Left renal pelvis (tissue), 4 donors: Measurements from ENCODE around the gene IFT22. TPM values are rescaled to one million over a fixed set of nuclear protein-coding genes. Genes with fewer than 3 reads are reported as not detected.
A peak's percentile ranks its signal among the peaks of the same experiment; 100 is the strongest.
"Not testable (repeated sequence)": the region's sequence is repeated elsewhere in the genome, so short reads cannot be mapped to it uniquely, and the experiment has no call there.

Experiments
- DNase-seq, 4 donors: peaks; one replicate each; pipeline ENCODE4 v3.0.0-alpha.2; 2013; ENCODE audit warnings: low read depth in 4 of 4, low spot score in 3 of 4
- polyA plus RNA-seq, 4 donors: library from polyadenylated mRNA; unstranded; fragments of 120-200 nt; gene quantifications; one replicate each; pipeline ENCODE4 v1.2.1, GENCODE V29; 2013; ENCODE audit not compliant: insufficient read length in 4 of 4

Gene IFT22
- polyA plus RNA-seq, 4 donors: 46.3 to 79.0 (median 71.8) TPM

DNA sequence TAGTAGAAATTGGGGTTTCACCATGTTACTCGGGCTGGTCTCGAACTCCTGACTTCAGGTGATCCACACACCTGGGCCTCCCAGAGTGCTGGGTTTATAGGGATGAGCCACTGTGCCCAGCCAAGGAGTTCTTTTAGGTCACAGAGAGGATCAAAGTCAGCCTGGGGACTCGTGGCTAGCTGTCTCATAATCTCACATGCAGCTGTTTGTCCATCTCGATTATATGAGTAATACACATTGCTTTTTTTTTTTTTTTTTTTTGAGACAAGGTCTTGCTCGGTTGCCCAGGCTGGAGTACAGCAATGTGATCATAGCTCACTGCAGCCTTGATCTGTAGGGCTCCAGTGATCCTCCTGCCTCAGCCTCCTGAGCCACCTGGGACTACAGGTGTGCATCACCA, 2.2 kb downstream of the IFT22 start:
- DNase-seq: no peak

DNA sequence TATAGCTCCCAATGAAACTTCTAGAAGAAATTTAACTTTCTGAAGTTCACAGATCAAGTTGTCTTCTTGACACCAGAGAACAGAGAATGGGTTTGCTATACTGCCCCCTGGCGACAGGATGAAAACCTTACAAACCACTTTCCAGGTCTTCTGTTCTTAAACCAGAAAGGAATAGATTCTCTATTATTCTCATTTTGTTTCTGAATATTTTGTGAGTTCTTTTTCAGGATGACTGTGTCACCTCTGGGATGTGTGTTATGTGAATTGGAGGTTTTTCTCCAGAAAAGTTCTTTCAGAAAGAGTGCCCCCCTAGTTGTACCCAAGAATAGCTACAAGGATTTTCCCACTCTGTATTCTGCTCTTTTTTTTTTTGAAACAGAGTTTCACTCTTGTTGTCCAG, 6.3 kb downstream of the IFT22 start:
- no peak for DNase-seq

DNA sequence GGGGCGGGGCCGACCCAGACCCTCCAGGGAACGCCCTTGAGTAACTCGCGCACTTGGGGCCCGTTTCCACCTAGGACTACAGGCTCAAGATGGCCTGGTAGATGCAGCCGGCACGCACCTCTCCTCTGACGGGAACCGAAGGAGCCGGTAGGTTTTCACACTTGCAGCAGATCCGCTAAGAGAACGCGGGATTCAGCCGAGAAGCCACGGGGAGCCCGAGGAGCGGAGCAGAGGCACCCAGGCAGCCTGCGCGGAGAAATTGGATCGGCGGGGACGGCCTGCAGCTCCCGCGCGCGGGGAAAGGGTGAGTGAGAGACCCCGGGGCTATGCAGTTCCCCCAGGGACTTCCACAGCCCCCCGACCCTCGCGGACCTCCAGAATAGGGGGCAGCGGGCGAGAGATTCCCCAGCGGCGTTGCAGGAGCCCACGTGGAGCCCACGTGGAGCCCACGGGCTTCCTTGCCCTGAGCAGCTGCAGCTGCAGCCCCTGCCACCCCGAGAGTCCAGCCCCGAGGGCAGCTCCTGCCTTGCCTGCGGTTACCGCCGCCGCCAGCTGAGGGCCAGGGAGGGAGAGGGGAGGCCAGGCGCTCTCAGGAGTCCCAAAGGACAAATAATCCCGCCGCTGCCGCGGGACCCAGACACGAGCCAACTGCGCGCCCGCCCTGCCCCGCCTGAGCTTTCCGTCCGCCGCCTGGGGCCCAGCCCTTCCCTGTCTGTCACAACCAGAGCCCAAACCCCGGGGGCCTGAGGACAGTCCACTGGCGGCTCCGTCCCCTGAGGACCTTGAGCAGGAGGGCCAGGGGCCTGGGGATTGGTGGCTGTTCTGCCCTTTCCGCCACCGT, 13.1 kb downstream of the IFT22 start:
- DNase-seq: peak in 2 of 4 donors; percentile 34 to 48

DNA sequence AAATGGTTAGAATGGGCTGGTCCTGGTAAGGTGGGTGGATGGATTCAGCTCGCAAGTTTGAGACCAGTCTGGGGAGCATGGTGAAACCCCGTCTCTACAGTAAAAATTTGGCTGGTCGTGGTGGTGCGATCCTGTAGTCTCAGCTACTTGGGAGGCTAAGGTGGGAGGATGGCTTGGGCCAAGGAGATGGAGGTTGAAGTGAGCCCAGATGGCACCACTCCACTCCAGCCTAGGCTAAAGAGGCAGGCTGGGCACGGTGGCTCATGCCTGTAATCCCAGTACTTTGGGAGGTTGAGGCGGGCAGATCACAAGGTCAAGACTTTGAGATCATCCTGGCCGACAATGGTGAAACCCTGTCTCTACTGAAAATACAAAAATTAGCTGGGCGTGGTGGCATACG, 15.3 kb downstream of the IFT22 start:
- DNase-seq: no peak

DNA sequence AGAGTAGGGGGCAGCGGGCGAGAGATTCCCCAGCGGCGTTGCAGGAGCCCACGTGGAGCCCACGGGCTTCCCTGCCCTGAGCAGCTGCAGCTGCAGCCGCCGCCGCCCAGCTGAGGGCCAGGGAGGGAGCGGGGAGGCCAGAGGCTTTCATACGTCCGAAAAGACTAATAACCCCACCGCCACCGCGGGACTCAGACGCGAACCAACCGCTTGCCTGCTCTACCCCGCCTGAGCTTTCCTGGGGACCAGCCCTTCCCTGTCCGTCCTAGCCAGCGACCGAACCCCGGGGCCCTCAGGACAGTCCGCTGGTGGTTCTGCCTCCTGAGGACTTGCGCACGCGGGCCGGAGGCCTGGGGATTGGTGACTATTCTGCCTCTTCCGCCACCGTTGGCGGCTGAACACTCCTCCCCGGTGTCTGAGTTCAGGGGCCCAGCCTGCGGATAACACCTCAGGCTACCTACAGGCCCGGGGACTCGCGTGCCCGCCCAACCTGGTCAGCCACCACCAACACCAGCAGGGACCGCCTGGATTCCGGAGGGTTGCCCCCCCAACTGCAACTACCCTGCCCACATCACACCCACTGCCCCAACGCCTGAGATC, 18.4 kb downstream of the IFT22 start:
- DNase-seq: no peak

DNA sequence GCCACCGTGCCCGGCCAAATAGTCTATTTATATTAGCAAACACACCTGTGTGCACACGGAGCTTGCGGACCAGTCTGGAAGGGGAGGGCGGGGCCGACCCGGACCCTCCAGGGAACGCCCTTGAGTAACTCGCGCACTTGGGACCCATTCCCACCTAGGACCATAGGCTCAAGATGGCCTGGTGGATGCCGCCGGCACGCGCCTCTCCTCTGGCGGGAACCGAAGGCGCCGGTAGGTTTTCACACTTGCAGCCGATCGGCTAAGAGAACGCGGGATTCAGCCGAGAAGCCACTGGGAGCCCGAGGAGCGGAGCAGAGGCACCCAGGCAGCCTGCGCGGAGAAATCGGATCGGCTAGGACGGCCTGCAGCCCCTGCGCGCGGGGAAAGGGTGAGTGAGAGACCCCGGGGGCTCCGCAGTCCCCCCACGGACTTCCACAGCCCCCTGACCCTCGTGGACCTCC, 18.9 kb downstream of the IFT22 start:
- DNase-seq: no peak

DNA sequence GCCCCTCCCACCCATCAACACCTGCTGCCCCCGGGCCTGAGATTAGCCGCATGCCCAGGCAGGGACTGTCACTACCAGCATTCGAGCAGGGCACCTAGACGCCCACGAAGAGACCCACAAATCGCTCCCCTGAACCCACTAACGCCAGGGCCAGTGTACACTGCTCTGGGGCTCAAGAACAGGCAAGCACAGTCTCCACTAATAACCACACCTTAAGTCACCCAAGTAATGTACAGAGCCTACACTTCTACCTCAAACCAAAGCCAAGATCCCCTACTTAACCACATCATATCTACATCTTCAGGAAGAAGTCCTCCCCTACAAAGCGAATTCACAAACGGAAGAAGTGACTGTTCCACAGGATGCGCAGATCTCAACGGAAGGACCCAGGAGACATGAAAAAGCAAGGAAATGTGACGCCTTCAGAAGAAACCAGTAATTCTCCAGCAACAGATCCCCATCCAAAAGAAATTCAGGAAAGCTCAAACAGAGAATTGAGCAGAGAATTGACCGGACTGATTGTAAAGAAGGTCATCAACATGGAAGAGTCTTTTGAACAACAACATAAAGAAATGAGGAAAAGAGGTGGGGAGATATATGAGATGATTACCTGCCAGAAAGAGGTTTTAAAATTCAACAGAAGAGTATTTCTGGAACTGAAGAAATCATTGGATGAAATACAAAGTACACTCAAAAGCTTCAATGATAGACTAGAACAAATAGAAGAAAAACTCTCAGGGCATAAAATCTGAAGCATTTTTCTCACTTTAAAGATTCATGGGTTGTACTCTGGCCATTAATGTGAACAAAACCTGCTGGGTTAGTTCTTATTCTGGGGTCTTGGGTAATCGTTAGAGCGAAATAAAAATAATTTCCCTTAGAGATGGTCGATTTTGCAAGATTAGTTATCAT, 20.9 kb downstream of the IFT22 start:
- DNase-seq: no peak

DNA sequence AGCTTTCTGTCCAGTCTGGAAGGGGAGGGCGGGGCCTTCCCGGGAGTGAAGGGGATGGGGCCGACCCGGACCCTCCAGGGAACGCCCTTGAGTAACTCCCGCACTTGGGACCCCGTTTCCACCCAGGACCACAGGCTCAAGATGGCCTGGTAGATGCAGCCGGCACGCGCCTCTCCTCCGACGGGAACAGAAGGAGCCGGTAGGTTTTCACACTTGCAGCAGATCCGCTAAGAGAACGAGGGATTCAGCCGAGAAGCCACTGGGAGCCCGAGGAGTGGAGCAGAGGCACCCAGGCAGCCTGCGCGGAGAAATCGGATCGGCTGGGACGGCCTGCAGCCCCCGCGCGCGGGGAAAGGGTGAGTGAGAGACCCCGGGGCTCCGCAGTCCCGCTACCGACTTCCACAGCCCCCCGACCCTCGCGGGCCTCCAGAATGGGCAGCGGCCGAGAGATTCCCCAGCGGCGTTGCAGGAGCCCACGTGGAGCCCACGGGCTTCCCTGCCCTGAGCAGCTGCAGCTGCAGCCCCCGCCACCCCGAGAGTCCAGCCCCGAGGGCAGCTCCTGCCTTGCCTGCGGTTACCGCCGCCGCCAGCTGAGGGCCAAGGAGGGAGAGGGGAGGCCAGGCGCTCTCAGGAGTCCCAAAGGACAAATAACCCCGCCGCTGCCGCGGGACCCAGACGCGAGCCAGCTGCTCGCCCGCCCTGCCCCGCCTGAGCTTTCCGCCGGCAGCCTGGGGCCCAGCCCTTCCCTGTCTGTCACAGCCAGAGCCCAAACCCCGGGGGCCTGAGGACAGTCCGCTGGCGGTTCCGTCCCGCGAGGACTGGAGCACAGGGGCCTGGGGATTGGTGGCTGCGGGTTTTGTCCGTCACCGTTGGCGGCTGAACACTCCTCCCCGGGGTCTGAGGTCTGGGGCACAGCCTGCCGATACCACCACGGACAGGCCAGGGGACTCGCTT, 21.8 kb downstream of the IFT22 start:
- DNase-seq: no peak

DNA sequence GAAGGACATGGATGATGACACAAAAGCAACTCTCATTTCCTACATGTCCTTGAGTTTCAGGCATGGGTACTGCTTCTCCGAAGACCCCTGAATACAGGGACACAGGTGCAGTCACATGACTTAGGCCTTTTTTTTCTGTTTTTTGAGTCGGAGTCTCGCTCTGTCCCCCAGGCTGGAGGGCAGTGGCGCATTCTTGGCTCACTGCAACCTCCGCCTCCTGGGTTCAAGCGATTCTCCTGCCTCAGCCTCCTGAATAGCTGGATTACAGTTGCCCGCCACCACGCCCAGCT, 26.8 kb downstream of the IFT22 start:
- no peak for DNase-seq

DNA sequence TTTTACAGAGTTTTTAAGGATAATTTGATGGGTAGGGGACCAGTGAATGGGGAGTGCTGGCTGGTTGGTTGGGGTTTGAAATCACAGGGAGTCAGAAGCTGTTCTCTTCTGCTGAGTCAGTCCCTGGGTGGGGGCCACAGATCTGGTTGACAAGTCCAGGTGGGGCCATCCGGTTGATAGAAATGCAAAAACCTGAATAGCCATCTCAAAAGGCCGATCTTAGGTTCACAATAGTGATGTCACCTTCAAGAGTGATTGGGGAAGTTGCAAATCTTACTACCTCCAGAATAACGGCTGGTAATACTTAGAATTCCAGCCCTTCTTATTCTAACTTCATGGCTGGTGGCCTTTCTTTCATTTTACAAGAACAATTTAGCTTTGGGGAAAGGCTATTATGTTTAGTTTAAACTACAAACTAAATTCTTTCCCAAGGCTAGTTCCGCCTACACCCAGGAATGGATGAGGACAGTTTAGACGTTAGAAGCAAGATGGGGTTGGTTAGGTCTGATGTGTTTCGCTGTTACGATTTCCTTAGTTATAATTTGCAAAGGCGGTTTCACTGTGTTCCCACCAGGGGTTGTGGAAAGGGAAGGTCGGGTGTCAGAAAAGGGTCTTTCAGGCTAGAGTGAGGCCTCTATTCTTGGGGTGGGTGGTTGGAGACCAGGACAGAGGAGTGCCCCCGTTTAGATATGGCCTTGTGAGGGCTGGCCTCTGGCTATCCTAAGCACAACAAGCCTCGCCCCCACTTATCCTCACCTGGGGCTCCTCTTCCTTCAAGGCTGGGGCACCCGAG, 27.4 kb downstream of the IFT22 start:
- DNase-seq: no peak

DNA sequence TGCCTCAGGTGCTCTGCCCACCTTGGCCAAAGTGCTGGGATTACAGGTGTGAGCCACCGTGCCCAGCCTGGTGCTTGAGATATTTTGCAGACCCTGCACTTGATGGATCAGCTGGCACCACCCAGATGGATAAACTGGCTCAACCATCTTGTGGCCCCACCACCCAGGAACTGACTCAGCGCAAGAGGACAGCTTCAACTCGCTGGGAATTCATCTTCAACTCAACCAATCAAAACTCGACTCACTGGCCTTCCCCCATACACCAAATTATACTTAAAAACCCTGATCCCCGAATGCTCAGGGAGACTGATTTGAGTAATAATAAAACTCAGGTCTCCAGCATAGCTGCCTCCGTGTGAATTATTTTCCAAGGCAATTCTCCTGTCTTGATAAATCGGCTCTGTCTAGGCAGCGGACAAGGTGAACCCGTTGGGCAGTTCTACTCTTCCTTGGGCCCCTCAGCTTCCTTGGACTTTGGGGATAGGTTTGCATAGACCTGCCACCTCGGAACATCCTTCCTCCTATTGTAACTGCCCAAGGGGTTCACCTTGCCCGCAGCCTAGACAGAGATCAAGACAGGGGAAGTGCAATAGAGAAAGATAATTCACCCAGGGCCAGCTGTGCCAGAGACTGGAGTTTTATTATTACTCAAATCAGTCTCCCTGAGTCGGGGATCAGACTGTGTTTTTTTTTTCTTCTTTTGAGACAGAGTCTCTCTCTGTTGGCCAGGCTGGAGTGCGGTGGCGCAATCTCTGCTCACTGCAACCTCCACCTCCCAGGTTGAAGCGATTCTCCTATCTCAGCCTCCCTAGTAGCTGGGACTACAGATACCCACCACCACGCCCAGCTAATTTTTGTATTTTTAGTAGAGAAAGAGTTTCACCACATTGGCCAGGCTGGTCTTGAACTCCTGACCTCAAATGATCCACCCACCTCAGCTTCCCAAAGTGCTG, 28.3 kb downstream of the IFT22 start:
- not testable (repeated sequence) for DNase-seq

DNA sequence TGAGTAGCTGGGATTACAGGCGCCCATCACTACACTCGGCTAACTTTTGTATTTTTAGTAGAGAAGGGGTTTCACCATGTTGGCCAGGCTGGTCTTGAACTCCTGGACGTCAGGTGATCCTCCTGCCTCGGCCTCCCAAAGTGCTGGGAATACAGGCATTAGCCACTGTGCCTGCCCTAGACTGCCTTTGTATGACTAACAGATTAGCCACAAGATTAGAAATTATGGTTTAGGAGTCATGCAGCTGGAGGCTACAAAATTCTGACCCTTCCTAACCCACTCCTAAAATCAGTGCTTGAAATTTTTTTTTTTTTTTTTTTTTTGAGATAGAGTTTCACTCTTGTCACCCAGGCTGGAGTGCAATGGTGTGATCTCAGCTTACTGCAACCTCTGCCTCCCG, 29.0 kb downstream of the IFT22 start:
- not testable (repeated sequence) for DNase-seq

DNA sequence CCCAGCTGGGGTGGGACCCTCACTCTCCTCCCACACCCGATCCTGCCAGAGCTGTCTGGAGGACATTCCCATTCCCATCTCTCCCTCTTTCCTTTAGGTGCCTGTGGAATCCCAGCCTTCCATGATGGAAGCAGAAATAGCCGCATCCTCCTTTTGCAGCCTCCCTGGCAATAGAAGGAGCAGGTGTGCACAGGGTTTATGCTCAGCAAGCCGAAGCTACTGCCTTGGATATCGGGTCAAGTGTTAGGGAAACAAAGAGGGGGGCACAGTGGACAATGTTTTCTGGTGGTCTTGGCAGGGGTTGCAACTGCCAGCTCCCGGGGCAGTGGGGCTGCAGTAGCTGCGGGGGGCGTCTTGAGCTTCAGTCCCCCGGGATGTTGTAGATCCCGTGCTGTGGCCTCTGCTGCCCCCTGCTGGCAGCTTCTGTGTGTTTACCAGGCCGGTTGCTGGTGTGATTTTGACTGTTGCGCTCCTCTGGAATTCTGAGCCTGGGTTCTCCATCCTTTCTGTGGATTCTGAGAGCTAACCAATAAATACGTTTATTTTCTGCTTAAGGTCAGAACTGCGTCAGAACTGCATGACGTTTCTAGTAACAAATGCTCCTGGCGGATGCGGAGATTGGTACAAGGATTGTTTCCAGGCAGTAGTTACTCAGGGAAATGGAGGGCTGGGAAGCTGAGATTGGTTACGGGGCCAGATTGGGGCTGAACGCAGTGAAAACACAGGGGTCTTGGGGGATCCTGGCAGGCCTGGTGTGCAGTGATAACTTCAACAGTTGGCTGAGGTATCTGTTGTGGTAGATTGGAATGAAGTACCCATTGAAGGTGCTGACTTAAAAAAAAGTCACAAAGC, 31.2 kb downstream of the IFT22 start:
- not testable (repeated sequence) for DNase-seq

DNA sequence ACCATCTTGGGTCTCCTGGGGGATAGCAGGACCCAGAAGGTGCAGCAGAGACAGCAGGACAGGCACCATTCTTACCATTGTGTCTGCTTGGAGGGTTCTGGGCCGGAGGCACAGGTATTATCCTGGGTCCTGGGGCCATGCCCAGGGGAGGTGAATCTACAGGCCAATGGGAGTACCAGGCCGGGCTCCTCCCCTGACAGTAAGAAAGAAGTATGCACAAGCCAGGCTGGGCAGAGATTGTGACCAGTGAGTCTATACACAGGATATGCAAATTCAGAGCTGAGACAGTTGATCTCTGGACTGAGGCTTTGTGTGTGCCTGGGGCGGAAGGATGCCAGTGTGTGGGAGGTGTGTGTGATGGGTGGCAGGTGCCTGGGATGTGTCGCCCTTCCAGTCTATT, 31.9 kb downstream of the IFT22 start:
- not testable (repeated sequence) for DNase-seq

DNA sequence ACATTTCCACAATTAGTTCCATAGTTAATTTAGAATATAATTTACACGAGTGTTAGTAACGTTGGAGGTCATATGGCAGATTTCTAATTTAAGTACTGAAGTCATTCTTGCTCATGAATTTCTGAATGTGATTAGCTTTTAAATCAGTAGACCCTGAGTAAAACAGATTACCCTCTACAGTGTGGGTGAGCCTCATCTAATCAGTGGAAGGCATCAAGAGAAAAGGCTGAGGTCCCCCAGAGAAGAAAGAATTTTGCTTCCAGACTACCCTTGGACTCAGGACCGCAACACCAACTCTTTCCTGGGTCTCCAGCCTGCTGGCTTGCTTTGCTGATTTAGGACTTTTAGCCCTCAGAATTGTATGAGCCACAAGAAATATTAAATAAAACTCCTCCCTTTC, 33.2 kb downstream of the IFT22 start:
- no peak for DNase-seq

DNA sequence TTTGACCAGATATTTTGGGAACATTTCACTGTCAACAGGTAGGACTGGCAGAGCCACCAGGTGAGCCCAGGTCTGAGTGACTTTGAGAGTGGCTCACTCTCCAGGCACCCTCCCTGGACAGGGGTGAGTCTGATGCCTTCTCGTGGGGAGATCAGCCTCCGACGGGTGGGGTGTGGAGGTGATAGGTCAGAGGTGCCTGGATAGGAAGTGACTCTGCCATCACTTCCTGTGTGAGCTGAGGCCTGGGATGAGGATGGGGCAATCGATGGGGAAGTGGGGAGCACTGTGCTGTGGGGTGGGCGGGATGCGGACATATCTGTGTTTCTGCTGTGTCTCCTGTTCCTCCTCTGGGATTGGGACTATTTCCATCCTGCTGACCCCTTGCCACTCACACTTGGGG, 34.6 kb downstream of the IFT22 start:
- DNase-seq: no peak

DNA sequence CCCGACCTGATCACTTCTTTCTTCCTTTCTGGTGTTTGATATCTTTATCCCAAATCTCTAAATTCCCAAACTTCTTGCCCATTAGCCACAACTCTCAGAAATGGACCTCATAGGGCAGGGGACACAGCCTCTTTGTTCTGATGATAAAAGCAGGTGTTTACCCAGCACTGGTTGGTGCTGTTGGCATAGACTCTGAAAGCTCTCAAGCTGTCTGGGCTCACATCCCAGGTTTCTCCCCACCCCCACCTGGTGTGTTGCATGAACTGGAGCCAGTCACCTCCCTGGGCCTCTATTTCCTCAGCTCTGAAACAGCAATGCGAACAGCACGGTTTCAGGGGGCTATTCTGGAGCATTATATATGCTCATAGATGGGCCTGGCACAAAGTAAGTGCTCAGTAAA, 35.7 kb downstream of the IFT22 start:
- DNase-seq: not testable (repeated sequence)
